PC-9 (cell line): Measurements from ENCODE around the gene CCNY.

Experiments used
- CTCF ChIP-seq: fragments of 200-600 bp; sonication (generic); conservative IDR thresholded peaks from 2 replicates; pipeline ENCODE4 v1.6.1; 2017; ENCODE audit warnings: mixed run types, antibody characterized with exemption, mild to moderate bottlenecking, moderate library complexity
- EZH2 ChIP-seq: fragments of 200-600 bp; sonication (generic); IDR thresholded peaks from 2 replicates; pipeline ENCODE4 v1.8.0; 2017; ENCODE audit warnings: antibody characterized with exemption, low read depth

- no peak for TF ChIP-seq CTCF
- TF ChIP-seq EZH2 = no peak
Observed at GRCh38 chr10:35452847-35453246, 116.5 kb downstream of the CCNY start.
